Fibroblast of the conjunctiva (primary cell): ENCODE results near the gene ATG10.
A peak's percentile ranks its signal among the peaks of the same experiment; 100 is the strongest.
"Not testable (repeated sequence)": the region's sequence is repeated elsewhere in the genome, so short reads cannot be mapped to it uniquely, and the experiment has no call there.

Experiments
- DNase-seq: peaks from one replicate; pipeline ENCODE4 v3.0.0-alpha.2; 2010; ENCODE audit warnings: low read depth

Gene ATG10

GRCh38 chr5:82222597-82223574 is 251.1 kb downstream of the ATG10 start:
- no peak for DNase-seq

GRCh38 chr5:82225525-82226172 is 253.8 kb downstream of the ATG10 start:
- peak; percentile 49 for DNase-seq

- DNase-seq, result no peak
These were observed 263.1 kb downstream of the ATG10 start for GRCh38 chr5:82234885-82235284.

- DNase-seq, result no peak
These were observed 272.3 kb downstream of the ATG10 start for GRCh38 chr5:82244151-82244550.

GRCh38 chr5:82244854-82245635 is 273.2 kb downstream of the ATG10 start:
- DNase-seq, result no peak

GRCh38 chr5:82246960-82247574 is 275.2 kb downstream of the ATG10 start:
- DNase-seq, result no peak

- no peak for DNase-seq
These were observed 280.9 kb downstream of the ATG10 start for GRCh38 chr5:82252744-82253143.

GRCh38 chr5:82255844-82256243 is 284.0 kb downstream of the ATG10 start:
- no peak for DNase-seq

- DNase-seq, result no peak
These were observed 285.4 kb downstream of the ATG10 start for GRCh38 chr5:82257247-82257646.

GRCh38 chr5:82257729-82258128 is 285.9 kb downstream of the ATG10 start:
- no peak for DNase-seq

- peak; percentile 35 for DNase-seq
These were observed 287.5 kb downstream of the ATG10 start for GRCh38 chr5:82259172-82259800.

GRCh38 chr5:82265047-82265446 is 293.2 kb downstream of the ATG10 start:
- DNase-seq, result no peak

- DNase-seq, result not testable (repeated sequence)
These were observed 295.6 kb downstream of the ATG10 start for GRCh38 chr5:82267297-82267933.

- DNase-seq, result not testable (repeated sequence)
These were observed 297.5 kb downstream of the ATG10 start for GRCh38 chr5:82269363-82269762.

- DNase-seq, result not testable (repeated sequence)
These were observed 300.9 kb downstream of the ATG10 start for GRCh38 chr5:82272571-82273356.

GRCh38 chr5:82273426-82273825 is 301.6 kb downstream of the ATG10 start:
- DNase-seq, result not testable (repeated sequence)

- no peak for DNase-seq
These were observed 302.8 kb downstream of the ATG10 start for GRCh38 chr5:82274343-82275211.

GRCh38 chr5:82275216-82275664 is 303.4 kb downstream of the ATG10 start:
- DNase-seq, result no peak
